Gastrocnemius medialis (tissue), 4 donors: ENCODE data around the gene RSU1. TPM values are rescaled to one million over a fixed set of nuclear protein-coding genes. Genes with fewer than 3 reads are reported as not detected.

Source experiments
- ATAC-seq, 2 donors: fragments of 150-250 bp; one replicate each; pipeline ENCODE4 v1.9.1; 2016
- DNase-seq, 2 donors: peaks; one replicate each; pipeline ENCODE4 v3.0.0-alpha.2; 2019
- H3K27ac ChIP-seq, 4 donors: fragments of 200-600 bp; sonication (generic); 1 replicate in 1 of 4; 2 replicates in 3 of 4; pipeline ENCODE4 v1.5.1; 2016 to 2018; ENCODE audit warnings: mild to moderate bottlenecking in 2 of 4, moderate library complexity in 1 of 4
- H3K27me3 ChIP-seq, 3 donors: fragments of 200-600 bp; sonication (generic) in 2 of 3; 1 replicate in 1 of 3; 2 replicates in 2 of 3; pipeline versions ENCODE4 v1.5.1 to v1.6.0; 2016 to 2019; ENCODE audit warnings: mild to moderate bottlenecking in 1 of 3, moderate library complexity in 1 of 3
- H3K36me3 ChIP-seq, 2 donors: fragments of 200-600 bp; sonication (generic) in 1 of 2; one replicate each; pipeline ENCODE4 v1.5.1; 2017 to 2018
- H3K4me1 ChIP-seq, 2 donors: fragments of 200-600 bp; sonication (generic) in 1 of 2; one replicate each; pipeline ENCODE4 v1.5.1; 2016 to 2017; ENCODE audit warnings: mild to moderate bottlenecking in 2 of 2
- H3K4me3 ChIP-seq, 4 donors: fragments of 200-600 bp; sonication (generic) in 3 of 4; 1 replicate in 1 of 4; 2 replicates in 3 of 4; pipeline ENCODE4 v1.5.1; 2016 to 2019; ENCODE audit warnings: mild to moderate bottlenecking in 2 of 4
- H3K9me3 ChIP-seq, 3 donors: fragments of 200-600 bp; sonication (generic) in 2 of 3; 1 replicate in 1 of 3; 2 replicates in 2 of 3; pipeline ENCODE4 v1.5.1; 2016 to 2019
- CTCF ChIP-seq, 5 experiments: fragments of 450-650 bp in 3 of 5; fragments of 200-600 bp in 2 of 5; sonication (generic) in 2 of 5; IDR thresholded peaks in 4 of 5; conservative IDR thresholded peaks in 1 of 5; 1 replicate in 4 of 5; 2 replicates in 1 of 5; pipeline ENCODE4 v1.5.1; 2016 to 2019; ENCODE audit warnings: antibody characterized with exemption in 5 of 5, mild to moderate bottlenecking in 3 of 5, moderate library complexity in 3 of 5
- POLR2A ChIP-seq, 2 donors: fragments of 450-650 bp; IDR thresholded peaks; one replicate each; pipeline ENCODE4 v1.6.1; 2017; ENCODE audit warnings: antibody characterized with exemption in 2 of 2, mild to moderate bottlenecking in 2 of 2, moderate library complexity in 2 of 2
- in situ Hi-C, 4 donors: fragments of 200-750 bp; cut with MboI; loops; one replicate each; pipeline versions ENCODE4 v1.15.0 to v1.8.0; 2017; ENCODE audit warnings: low sequenced_read_pairs in 4 of 4
- intact Hi-C: fragments of 100-400 bp; cut with DNase I; formaldehyde crosslinking; loops from one replicate; pipeline ENCODE4 v1.15.1; 2023; ENCODE audit warnings: low total_unique reads
- total RNA-seq, 4 donors: library from RNA; depleted of rRNA; stranded (reverse); fragments of >200 nt; gene quantifications; one replicate each; pipeline versions ENCODE4 v1.1.0 to v1.2.3, GENCODE V29; 2016

RSU1 gene
- total RNA-seq, 4 donors from 2014 or later: 24.2 to 32.8 (median 26.1) TPM

GRCh38 chr10:16675334-16675733 is 141.9 kb downstream of the RSU1 start:
- in situ Hi-C loops: no loop called here

GRCh38 chr10:16674147-16674703 is 143.0 kb downstream of the RSU1 start:
- no peak for TF ChIP-seq CTCF (IDR thresholded peaks at IDR 0.05 in 4 of 5, conservative IDR thresholded peaks at IDR 0.05 in 1 of 5)
- no peak for TF ChIP-seq POLR2A (IDR thresholded peaks at IDR 0.05)
- in situ Hi-C loops (no loop called here), intact Hi-C loops (no loop called here)
- Histone ChIP-seq H3K9me3 (no peaks in the 10 kb centered on the region), H3K27ac (no peak overlapping the region), H3K4me1 (no peaks in the 10 kb centered on the region), H3K27me3 (no peaks in the 10 kb centered on the region), H3K36me3 (no peaks in the 10 kb centered on the region), H3K4me3 (no peak overlapping the region)
- ATAC-seq (no peak), DNase-seq (no peak)

More at GRCh38 chr10:16675334-16675733, 141.9 kb downstream of the RSU1 start:
- DNase-seq (no peak), ATAC-seq (no peak)
- TF ChIP-seq POLR2A (IDR thresholded peaks at IDR 0.05) (no peak), CTCF (IDR thresholded peaks at IDR 0.05 in 4 of 5, conservative IDR thresholded peaks at IDR 0.05 in 1 of 5) (no peak)
- Histone ChIP-seq H3K9me3 (no peaks in the 10 kb centered on the region), H3K27ac (no peak overlapping the region), H3K4me3 (no peak overlapping the region), H3K4me1 (no peaks in the 10 kb centered on the region), H3K36me3 (no peaks in the 10 kb centered on the region), H3K27me3 (no peaks in the 10 kb centered on the region)
- intact Hi-C loops: no loop called here

- no peak for TF ChIP-seq POLR2A (IDR thresholded peaks at IDR 0.05)
- TF ChIP-seq CTCF (IDR thresholded peaks at IDR 0.05 in 4 of 5, conservative IDR thresholded peaks at IDR 0.05 in 1 of 5): no peak
- intact Hi-C loops (no loop called here), in situ Hi-C loops (no loop called here)
- Histone ChIP-seq H3K4me1 (no peaks in the 10 kb centered on the region), H3K4me3 (no peak overlapping the region), H3K27ac (no peak overlapping the region), H3K9me3 (no peaks in the 10 kb centered on the region), H3K27me3 (no peaks in the 10 kb centered on the region), H3K36me3 (no peaks in the 10 kb centered on the region)
- ATAC-seq (no peak), DNase-seq (no peak)
These were observed 143.8 kb downstream of the RSU1 start for GRCh38 chr10:16673443-16673842.

GRCh38 chr10:16663444-16663843 is 153.8 kb downstream of the RSU1 start:
- DNase-seq (no peak), ATAC-seq (no peak)
- intact Hi-C loops: no loop called here

More at GRCh38 chr10:16663444-16663843, 153.8 kb downstream of the RSU1 start:
- in situ Hi-C loops: no loop called here
- Histone ChIP-seq H3K4me3 (no peak overlapping the region), H3K9me3 (no peaks in the 10 kb centered on the region), H3K36me3 (no peaks in the 10 kb centered on the region), H3K4me1 (no peaks in the 10 kb centered on the region), H3K27me3 (no peaks in the 10 kb centered on the region), H3K27ac (no peak overlapping the region)
- TF ChIP-seq POLR2A (IDR thresholded peaks at IDR 0.05) (no peak), CTCF (IDR thresholded peaks at IDR 0.05 in 4 of 5, conservative IDR thresholded peaks at IDR 0.05 in 1 of 5) (no peak)
